HG03196 (cell line): ENCODE results near the gene TEPSIN.
A peak's percentile ranks its signal among the peaks of the same experiment; 100 is the strongest.

Experiments used
- ATAC-seq: cut with Tn5 transposase; IDR thresholded peaks from one replicate; pipeline ENCODE4 v1.9.1; 2021; ENCODE audit not compliant: unreplicated experiment

Gene TEPSIN

GRCh38 chr17:81238815-81239713, at the start of gene TEPSIN, which contains the start of gene NDUFAF8:
Gene TEPSIN (minus strand): TSS chr17:81239055. CDS start chr17:81239033, 22 bp downstream.
Gene NDUFAF8 (plus strand): TSS chr17:81239318. CDS start chr17:81239364, 46 bp downstream.
- peak; percentile 88 for ATAC-seq

- ATAC-seq: no peak
These were observed 49.0 kb upstream of the TEPSIN start for GRCh38 chr17:81287741-81288430.

GRCh38 chr17:81287152-81287551, 48.3 kb upstream of the TEPSIN start:
- no peak for ATAC-seq

- ATAC-seq: no peak
These were observed 47.8 kb upstream of the TEPSIN start for GRCh38 chr17:81286491-81287145.

GRCh38 chr17:81285894-81286293, 47.0 kb upstream of the TEPSIN start:
- no peak for ATAC-seq

- no peak for ATAC-seq
These were observed 46.5 kb upstream of the TEPSIN start for GRCh38 chr17:81285179-81285878.

- ATAC-seq: no peak
These were observed 44.0 kb upstream of the TEPSIN start for GRCh38 chr17:81282876-81283275.

- ATAC-seq: no peak
These were observed 43.3 kb upstream of the TEPSIN start for GRCh38 chr17:81282141-81282540.

GRCh38 chr17:81280571-81280970, 41.7 kb upstream of the TEPSIN start:
- ATAC-seq: no peak

- ATAC-seq: no peak
These were observed 40.7 kb upstream of the TEPSIN start for GRCh38 chr17:81279278-81280275.

GRCh38 chr17:81278831-81279230, 40.0 kb upstream of the TEPSIN start:
- ATAC-seq: no peak

- no peak for ATAC-seq
These were observed 39.3 kb upstream of the TEPSIN start for GRCh38 chr17:81277946-81278693.

- ATAC-seq: no peak
These were observed 38.6 kb upstream of the TEPSIN start for GRCh38 chr17:81277421-81277820.

- no peak for ATAC-seq
These were observed 37.9 kb upstream of the TEPSIN start for GRCh38 chr17:81276781-81277180.

GRCh38 chr17:81274471-81274855, 35.6 kb upstream of the TEPSIN start:
- ATAC-seq: no peak

GRCh38 chr17:81273698-81274470, 35.0 kb upstream of the TEPSIN start:
- no peak for ATAC-seq

- no peak for ATAC-seq
These were observed 33.8 kb upstream of the TEPSIN start for GRCh38 chr17:81272616-81273015.

GRCh38 chr17:81271226-81271625, 32.4 kb upstream of the TEPSIN start:
- ATAC-seq: no peak
